Measurements from ENCODE around the gene ARPC2. TPM values are rescaled to one million over a fixed set of nuclear protein-coding genes. Genes with fewer than 3 reads are reported as not detected.

ARPC2 gene
- total RNA-seq, 1 experiment from 2014 or later: 374 TPM

GRCh38 chr2:218296200-218296599, 79.2 kb downstream of the ARPC2 start:
- H3K4me3 Mint-ChIP-seq (ENCODE audit: low read depth, unreplicated experiment): no peak overlapping the region
- TF ChIP-seq CTCF (IDR thresholded peaks at IDR 0.05; ENCODE audit: unreplicated experiment): no peak
- CTCF ChIA-PET: interaction anchor here (0.5 to 1.7 kb wide), 3 partner anchors 24 to 98 kb away, joined by 3 to 11 read pairs (median 3); partner anchors contain the start of gene CATIP
- peaks cover 65% of the 10 kb centered on the region for H3K4me1 Mint-ChIP-seq (ENCODE audit: low read depth, unreplicated experiment)
- intact Hi-C loops (cut with micrococcal nuclease; ENCODE audit: unreplicated experiment): no loop called here
- DNase-seq: no peak
- no TSS peak for BruUV-seq (replicated peaks)
- peak overlapping the region; percentile 55 for H3K27ac Mint-ChIP-seq (ENCODE audit: unreplicated experiment)
- H3K9me3 Mint-ChIP-seq (ENCODE audit: low read depth, unreplicated experiment): no peaks in the 10 kb centered on the region
- no peaks in the 10 kb centered on the region for H3K27me3 Mint-ChIP-seq (ENCODE audit: unreplicated experiment)
- peaks cover 42% of the 10 kb centered on the region for H3K36me3 Mint-ChIP-seq (ENCODE audit: insufficient read depth, unreplicated experiment)

GRCh38 chr2:218296847-218297246, 79.9 kb downstream of the ARPC2 start:
- Mint-ChIP-seq H3K27ac (ENCODE audit: unreplicated experiment) (peak overlapping the region; percentile 55), H3K27me3 (ENCODE audit: unreplicated experiment) (no peaks in the 10 kb centered on the region), H3K9me3 (ENCODE audit: low read depth, unreplicated experiment) (no peaks in the 10 kb centered on the region), H3K4me1 (ENCODE audit: low read depth, unreplicated experiment) (peaks cover 64% of the 10 kb centered on the region), H3K4me3 (ENCODE audit: low read depth, unreplicated experiment) (no peak overlapping the region), H3K36me3 (ENCODE audit: insufficient read depth, unreplicated experiment) (peaks cover 40% of the 10 kb centered on the region)
- BruUV-seq (replicated peaks): no TSS peak
- no peak for TF ChIP-seq CTCF (IDR thresholded peaks at IDR 0.05; ENCODE audit: unreplicated experiment)
- CTCF ChIA-PET: interaction anchor here (1.5 to 1.7 kb wide), 3 partner anchors 13 to 99 kb away, joined by 4 to 11 read pairs (median 4); no protein-coding TSS in a partner anchor
- DNase-seq: no peak
- intact Hi-C loops (cut with micrococcal nuclease; ENCODE audit: unreplicated experiment): no loop called here

GRCh38 chr2:218298314-218298875, 81.4 kb downstream of the ARPC2 start:
- no TSS peak for BruUV-seq (replicated peaks)
- no peak overlapping the region for H3K4me3 Mint-ChIP-seq (ENCODE audit: low read depth, unreplicated experiment)
- peak overlapping the region; percentile 55 for H3K27ac Mint-ChIP-seq (ENCODE audit: unreplicated experiment)
- no peak for TF ChIP-seq CTCF (IDR thresholded peaks at IDR 0.05; ENCODE audit: unreplicated experiment)
- CTCF ChIA-PET: interaction anchor here (0.6 to 1.6 kb wide), 7 partner anchors 11 to 823 kb away, joined by 3 to 4 read pairs (median 3); no protein-coding TSS in a partner anchor
- peaks cover 63% of the 10 kb centered on the region for H3K4me1 Mint-ChIP-seq (ENCODE audit: low read depth, unreplicated experiment)
- intact Hi-C loops (cut with micrococcal nuclease; ENCODE audit: unreplicated experiment): no loop called here
- H3K27me3 Mint-ChIP-seq (ENCODE audit: unreplicated experiment): no peaks in the 10 kb centered on the region
- no peaks in the 10 kb centered on the region for H3K9me3 Mint-ChIP-seq (ENCODE audit: low read depth, unreplicated experiment)
- DNase-seq: no peak
- peaks cover 33% of the 10 kb centered on the region for H3K36me3 Mint-ChIP-seq (ENCODE audit: insufficient read depth, unreplicated experiment)

DNA sequence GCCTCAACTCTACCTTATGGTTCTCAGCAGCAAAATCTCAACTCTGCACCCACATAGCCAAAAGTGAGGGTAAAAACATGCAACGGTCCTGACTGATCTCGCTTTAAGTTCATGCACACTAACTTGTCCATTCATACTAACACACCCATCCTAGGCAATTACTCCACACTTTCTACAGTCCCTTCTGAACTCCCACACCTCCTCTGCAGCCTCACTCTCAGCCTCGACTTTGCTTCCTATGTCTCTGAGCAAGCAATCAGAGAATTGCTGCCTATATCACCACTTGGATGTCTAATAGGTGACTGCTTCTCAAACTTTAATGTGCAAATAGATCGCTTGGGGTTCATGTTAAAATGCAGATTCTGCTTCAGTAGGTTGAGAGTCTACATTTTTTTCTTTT, 83.2 kb downstream of the ARPC2 start:
- no peak for DNase-seq
- Mint-ChIP-seq H3K27ac (ENCODE audit: unreplicated experiment) (peak overlapping the region; percentile 55), H3K9me3 (ENCODE audit: low read depth, unreplicated experiment) (no peaks in the 10 kb centered on the region), H3K4me3 (ENCODE audit: low read depth, unreplicated experiment) (no peak overlapping the region), H3K27me3 (ENCODE audit: unreplicated experiment) (no peaks in the 10 kb centered on the region), H3K36me3 (ENCODE audit: insufficient read depth, unreplicated experiment) (peaks cover 17% of the 10 kb centered on the region), H3K4me1 (ENCODE audit: low read depth, unreplicated experiment) (peaks cover 46% of the 10 kb centered on the region)
- BruUV-seq (replicated peaks): no TSS peak
- intact Hi-C loops (cut with micrococcal nuclease; ENCODE audit: unreplicated experiment): loop anchor here (2.0 kb wide), 1 partner anchor 97 kb away; no protein-coding TSS in a partner anchor
- TF ChIP-seq CTCF (IDR thresholded peaks at IDR 0.05; ENCODE audit: unreplicated experiment): no peak
- CTCF ChIA-PET: no interaction called here

All from Calu3 (cell line).